GM19397 (cell line): ENCODE results near the gene TYK2.
"Not testable (repeated sequence)": the region's sequence is repeated elsewhere in the genome, so short reads cannot be mapped to it uniquely, and the experiment has no call there.

Source experiments
- ATAC-seq: cut with Tn5 transposase; IDR thresholded peaks from one replicate; pipeline ENCODE4 v1.9.1; 2021; ENCODE audit warnings: mild to moderate bottlenecking, moderate library complexity; ENCODE audit not compliant: unreplicated experiment

The TYK2 gene

DNA sequence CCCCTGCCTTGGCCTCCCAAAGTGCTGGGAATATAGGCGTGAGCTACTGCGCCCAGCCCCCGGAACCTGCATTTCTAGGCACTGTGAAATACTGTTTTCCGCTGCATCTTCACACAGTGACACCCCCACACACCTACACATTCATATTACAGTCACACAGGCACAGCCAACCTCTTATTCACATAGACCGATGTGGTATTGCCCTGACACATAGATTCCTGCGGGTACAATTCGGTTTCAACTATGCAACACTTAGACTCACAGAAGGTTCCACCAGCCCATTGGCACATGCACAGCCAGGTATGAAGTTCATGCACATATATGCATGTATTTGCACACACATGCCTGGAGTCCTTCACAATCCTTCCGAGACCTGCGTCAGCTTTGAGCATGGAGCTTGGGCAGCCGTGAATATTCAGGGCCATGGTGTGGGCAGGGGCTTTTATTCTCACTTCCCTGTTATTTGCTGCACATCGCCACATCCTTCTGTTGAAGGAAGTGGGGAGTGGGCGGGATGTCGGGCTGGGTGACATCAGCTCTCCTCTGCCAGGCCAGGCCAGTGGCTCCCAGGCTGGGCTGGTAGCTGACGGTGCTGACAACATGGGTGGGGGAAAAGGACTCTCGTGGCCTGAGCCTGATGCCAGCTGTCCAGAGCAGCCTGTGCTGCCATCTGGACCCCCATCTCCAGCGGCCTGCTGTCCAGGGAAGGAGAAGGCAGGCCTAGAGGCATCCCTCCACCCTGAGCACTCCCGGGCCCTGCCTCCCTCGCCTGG, 28.3 kb upstream of the TYK2 start:
- no peak for ATAC-seq

DNA sequence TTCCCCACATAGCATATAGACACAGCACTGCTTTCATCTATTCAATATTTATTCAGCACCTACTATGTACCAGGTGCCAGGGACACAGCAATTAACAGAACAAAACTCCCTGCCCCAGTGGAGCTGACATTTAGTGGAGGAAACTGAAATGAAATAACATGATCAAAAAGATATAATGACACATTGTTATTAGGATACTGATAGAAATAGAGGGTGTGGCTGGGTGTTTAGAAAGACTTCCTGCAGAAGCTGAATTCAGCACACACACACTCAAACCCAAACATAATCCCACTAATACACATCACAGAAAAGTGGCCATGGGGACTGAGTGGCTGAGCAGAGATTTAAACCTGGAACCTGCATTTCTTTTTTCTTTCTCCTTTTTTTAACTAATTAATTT, 26.7 kb upstream of the TYK2 start:
- no peak for ATAC-seq

DNA sequence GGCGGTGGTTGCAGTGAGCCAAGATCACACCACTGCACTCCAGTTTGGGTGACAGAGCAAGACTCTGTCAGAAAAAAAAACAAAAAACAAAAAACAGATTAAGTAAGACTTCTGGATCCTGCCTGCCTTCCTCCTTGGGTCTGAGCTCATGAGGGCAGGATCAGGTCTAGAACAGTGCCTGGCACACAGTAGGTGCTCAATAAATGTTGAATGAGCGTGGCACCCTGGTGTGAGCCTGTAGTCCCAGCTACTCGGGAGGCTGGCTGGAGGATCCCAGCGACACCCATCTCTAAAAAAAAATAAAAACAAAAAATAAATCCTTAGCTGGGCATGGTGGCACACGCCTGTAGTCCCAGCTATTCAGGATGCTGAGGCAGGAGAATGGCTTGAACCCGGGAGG, 25.8 kb upstream of the TYK2 start:
- ATAC-seq: no peak

DNA sequence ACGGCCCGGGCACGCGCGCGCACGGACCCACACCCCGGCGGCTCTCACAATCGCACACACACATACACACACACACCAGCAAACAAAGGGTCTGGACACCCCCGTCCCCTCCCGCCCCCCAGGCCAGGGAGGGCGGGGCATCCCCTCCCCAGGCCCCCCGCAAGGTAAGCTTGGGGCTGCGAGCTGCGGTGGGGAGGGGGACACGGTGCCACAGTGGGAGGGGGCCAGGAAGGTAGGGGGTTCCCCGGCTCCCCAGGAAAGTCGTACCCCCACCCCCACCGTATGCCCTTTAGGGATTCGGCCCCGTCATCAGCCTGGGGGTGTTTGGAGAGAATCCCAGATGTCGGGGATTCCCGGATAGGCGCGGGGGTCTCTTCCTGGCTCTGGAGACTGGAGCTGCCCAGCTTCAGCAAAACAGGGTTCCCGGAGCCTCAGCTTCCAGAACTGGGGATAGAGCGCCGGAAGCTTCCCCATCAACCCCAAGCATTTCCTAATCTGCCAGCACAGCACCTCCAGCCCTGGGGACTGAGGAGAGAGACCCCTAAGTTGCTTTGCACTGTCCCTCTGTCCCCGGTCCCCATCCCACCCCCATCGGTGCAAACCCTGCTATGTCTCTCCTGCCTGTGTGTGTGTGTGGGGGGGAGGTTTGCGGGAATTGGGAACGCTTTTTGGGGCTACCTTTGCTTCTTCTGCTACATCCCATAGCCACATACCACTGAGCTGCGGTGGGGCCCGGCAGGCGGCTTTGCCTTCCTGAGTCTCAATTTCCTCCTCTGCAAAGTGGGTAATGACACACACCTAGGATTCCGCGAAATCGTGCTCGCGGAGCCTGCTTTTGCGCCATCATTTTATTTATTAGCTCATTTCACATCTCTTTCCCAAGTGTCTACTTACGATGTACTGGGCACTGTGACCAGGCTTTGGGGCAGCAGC, 24.8 kb upstream of the TYK2 start:
- ATAC-seq: no peak

DNA sequence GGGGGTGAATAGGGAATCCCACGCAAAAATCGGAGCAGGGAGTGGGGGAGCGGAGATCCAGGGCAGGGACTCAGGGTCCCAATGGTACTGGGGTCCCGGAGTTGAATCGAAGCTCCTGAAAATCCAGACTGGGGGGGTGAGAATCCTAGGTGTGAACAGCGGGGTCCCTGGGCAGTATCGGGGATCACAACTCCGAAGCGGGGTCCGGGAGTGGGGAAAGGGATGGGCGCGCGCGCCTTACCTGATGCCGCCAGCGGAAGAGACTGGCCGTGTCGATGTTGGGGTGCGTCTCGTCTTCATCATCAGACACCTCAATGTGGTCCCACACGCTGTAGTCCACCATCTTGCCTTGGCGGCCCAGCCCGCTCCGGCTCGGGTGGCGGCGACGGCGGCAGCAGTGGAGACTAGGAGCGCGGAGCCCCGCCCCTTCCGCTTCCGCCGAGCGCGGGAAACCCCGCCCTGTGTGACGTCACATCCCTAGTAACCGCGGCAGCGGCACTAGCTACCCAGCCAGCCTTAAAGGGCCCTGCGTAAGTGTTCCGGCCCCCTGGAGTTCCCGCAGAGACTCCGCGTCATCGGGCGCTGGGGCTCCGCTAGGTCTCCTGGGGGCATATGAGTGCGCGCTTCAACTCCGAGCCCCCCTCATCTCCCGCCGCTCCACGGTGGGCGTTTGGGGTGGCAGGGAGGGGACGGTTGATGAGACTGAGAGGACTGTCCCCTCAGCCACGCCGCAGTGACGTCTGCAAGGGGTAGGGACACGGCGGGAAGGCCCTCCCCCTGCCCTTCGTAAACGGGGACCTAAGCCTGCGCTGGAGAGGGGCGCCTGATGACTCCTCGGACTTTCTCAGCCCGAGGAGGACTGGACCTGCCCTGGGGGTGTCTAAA, 23.0 kb upstream of the TYK2 start, which contains the start of gene CDC37:
Gene CDC37 (minus strand): TSS at position 406 of the 885 bp plus-strand sequence. CDS start 63 bp downstream, at position 343.
- ATAC-seq: peak; percentile 80

DNA sequence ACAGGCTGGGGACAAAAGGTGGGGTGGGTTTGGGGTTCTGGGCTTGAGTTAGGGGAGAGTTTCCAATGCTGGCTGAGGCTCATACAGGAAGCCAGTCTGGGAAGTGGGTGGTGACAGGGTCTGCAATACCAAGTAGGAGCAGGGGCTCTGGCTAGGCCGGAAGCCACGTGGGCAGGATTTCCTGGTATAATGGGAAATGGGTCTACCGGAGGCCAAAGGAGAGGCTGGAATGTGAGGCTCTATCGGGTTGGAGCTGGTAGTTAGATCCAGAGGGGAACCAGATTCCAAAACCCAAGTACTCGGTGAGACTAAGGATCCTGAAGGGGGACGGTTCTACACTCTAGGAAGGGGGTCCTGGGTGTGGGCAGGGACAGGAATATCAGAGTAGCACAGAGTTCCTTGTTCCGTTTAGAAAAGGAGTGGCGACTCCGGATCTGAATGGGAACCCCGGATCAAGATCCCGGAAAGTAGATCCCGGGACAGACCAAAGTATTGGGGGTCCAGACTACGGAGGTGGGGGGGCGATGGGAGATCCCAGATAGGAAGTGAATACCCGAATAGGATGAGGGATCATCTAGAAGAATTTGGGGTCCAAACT, 22.2 kb upstream of the TYK2 start:
- no peak for ATAC-seq

DNA sequence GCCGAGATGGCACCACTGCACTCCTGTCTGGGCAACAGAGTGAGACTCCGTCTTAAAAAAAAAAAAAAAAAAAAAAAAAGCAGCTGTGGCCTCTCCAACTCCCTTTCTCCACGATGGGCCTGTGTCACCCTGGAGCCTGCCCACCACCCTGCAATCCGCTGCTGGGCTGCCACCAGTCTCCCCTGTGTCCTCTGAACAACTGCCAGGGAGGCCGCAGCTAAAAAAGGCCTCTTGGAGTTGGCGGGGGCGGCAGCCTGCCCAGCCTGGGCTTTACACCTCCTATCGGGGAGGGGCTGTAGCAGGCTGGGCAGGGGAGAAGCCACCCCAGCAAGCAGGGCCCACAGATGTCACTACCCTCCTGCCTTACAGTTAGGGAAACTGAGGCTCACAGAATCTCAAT, 19.5 kb upstream of the TYK2 start:
- ATAC-seq: no peak

DNA sequence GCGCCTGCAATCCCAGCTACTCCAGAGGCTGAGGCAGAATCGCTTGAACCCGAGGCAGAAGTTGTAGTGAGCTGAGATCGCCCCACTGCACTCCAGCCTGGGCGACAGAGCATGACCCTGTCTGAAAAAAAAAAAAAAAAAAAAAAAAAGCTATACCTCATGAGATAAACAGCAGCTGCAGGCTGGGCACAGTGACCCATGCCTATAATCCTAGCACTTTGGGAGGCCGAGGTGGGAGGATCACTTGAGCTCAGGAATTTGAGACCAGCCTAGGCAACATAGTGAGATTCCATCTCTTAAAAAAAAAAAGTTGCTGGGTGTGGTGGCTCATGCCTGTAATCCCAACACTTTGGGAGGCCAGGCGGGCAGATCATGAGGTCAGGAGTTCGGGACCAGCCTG, 19.0 kb upstream of the TYK2 start:
- ATAC-seq: not testable (repeated sequence)

DNA sequence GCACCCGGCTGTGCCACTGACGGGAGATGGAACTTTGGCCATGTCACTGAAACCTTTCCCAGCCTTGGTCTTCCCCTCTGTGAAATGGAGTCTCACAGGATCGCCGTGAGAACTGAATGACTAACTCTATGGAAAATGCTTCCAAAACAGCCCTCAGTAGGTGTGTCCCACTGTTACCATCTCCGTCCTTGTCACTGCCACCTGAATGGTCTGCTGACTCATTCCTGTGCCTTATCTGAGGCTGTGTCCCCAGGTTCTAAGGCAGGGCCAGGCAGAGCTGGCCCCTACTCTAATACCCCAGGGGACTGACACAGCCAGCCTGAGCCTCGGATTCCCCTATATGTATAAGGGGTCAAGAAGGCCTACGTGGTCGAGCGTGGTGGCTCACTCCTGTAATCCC, 18.4 kb upstream of the TYK2 start:
- ATAC-seq: no peak

DNA sequence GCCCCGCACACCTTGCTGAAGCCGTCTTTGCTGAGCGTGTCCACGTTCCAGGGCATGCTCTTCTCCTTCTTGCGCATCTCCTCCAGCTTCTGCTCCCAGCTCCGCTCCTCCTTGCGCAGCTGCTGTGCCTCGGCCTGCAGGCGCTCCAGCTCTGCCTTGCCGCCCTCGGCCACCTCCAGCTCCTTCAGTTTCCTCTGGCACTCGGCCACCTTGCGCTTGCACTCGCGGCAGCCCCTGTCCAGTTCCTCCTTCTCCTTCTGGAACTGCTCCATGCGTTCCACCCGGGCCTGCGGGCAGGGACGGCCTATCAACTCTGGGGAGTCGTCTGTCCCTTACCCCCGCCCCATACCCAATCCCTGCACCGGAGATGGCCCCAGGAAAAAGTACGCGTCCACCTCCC, 15.5 kb upstream of the TYK2 start:
- no peak for ATAC-seq

DNA sequence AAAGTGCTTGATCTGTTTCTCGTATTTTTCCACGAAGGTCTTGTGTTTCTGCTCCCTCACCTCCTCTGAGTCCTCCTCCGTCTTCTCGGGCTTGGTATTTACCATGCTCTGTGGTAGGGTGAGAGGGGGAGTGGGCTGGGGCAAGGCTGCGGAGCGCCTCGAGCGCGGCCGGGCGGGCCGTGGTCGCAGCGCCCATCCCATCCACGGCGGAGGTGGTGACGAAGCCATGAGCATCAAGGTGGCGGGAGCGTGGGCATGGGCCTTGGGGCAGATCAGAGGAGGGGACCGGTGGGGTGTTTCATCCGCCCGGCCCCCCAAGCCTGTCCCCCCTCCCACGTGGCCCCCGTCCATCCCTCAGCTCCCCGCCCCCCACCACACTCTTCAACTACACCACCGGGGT, 15.1 kb upstream of the TYK2 start:
- no peak for ATAC-seq

DNA sequence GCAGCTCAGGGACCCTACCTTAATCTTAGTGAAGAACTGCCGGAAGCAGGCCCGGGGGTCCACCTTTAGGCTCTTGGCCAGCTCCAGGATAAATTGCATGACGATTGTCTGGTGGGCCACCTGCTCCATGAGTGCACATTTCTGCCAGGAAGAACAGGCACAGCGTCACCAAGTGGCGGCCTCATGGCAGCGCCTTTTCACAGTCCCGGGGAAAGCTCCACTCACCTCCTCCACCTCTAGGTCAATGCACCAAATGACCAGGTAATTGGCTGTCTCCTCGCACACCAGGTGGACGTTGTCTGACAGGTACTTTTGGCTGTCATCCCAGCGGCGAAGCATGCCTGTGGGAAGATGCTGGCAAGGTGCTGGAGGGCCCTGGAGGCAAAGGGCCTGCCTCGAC, 14.6 kb upstream of the TYK2 start:
- ATAC-seq: no peak

DNA sequence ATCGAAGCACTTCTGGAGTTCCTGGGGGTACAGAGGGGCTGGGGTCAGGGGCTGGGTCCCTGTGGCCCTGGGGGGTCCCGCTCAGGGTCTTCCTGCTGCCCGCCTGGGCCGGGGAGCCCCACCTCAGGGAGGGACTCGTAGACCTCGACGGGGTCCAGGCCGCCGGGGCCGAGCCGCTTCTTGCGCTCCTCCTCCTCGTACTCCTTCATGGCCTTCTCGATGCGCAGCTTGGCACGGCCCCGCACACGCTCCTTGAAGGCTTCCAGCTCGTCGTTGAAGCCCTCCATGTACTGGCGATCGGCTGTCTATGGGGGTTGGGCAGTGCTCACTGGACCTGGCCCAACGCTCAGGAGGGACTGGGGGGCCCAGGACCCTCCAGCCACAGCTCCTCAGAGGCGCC, 12.8 kb upstream of the TYK2 start:
- ATAC-seq: no peak

DNA sequence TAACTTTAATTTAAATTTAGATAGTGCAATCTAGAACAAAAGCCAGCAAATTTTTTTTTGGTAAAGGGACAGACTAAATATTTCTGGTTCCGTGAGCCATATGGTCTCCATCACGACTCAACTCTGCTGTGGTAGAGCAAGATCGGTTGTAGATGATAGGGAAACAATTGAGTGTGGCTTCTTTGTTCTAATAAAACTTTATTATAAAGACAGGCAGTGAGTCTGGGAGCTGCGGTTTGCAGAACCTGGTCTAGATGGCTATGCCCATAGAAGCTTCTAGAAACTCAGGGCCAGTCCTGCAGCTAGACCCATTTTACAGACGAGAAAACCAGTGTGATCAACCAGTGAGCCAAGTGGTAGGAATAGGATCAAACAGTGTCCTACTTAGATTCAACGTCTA, 11.7 kb upstream of the TYK2 start:
- no peak for ATAC-seq

DNA sequence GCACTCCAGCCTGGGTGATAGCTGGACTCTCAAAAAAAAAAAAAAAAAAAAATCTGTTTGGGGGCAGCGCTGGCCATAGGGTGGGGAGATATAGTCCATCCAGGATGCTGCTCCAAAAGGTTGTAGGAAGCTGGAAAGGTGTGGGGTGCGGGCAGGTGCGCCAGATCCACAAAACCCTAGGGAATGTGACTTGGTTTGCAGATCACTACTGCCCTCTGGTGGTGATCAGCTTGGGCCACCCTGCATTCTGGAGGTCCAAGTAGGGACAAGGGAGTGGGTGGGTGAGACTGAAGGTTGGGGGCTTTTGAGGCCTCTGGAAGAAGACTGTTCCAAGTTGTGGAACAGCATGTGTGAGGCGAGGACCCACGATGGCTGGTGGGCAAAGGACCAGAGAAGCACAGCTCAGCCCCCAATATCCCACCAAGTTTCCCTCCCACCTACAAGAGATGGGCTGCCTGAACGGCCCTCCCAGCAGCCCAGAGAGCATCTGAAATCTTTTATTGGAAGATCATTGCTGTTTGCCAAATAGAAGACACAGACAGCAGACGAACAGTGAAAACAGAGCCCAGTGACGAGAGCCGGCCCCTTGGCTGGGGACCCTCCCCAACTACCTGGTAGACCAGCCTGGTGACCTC, 10.4 kb upstream of the TYK2 start:
- ATAC-seq: no peak

DNA sequence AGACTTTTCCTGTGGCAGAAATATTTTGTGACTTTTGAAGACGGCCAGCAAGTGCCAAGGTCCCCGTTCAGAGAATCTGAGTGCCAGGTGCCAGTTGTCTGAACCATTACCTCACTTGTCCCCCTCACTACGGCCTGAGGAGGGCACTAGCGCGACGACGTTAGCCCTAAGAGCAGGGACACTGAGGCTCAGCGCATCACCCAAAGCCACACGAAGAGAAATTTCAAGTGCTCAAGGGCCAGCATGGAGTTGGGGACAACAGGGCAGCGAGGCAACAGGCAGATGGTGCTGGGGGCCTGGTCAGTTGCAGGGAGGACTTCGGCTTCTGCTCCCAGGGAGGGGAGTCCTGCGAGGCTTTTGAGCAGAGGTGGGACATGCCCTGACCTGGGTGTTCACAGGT, 9.5 kb upstream of the TYK2 start:
- ATAC-seq: no peak

DNA sequence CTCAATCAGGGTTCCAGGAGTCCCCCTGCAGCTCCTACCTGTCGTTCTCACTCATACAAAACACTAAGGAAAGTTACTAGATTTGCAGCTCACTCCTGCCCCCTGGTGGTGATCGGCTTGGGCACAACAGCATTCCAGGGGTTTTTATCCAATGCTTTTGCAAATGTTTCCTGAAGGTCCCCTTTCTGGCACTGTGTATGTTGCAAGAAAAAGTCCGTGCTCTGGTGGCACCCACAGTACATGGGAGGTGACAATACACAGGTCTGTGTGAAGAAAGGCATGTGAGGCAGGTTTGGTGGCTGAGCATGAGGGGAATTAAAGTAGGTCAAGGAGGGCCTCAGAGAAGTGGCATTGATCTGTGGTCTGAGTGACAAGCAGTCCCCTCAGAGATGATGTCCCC, 8.6 kb upstream of the TYK2 start:
- no peak for ATAC-seq

DNA sequence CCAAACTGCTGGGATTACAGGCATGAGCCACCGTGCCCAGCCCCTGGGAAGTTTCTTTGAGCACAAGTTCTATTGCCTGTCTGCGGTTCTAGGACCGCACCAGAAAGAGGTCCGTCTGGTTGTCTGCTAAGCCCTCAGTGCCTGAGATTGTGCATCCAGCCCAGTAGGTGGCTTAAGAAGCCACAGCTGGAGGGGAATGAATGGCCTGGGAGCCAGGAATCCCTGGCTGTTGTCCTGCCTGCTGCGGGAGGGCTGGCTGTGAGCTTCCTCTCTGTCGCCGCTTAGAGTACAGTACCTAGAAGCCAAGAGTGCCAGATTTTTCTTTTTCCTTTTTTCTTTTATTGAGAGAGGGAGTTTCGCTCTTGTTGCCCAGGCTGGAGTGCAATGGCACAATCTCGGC, 4.2 kb upstream of the TYK2 start:
- ATAC-seq: no peak

DNA sequence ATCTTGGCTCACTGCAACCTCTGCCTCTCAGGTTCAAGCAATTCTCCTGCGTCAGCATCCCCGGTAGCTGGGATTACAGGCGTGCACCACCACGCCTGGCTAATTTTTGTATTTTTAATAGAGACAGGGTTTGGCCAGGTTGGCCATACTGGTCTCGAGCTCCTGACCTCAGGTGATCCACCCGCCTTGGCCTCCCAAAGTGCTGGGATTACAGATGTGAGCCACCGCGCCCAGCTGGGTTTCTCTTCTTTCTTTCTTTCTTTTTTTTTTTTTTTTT, 2.8 kb upstream of the TYK2 start:
- not testable (repeated sequence) for ATAC-seq

DNA sequence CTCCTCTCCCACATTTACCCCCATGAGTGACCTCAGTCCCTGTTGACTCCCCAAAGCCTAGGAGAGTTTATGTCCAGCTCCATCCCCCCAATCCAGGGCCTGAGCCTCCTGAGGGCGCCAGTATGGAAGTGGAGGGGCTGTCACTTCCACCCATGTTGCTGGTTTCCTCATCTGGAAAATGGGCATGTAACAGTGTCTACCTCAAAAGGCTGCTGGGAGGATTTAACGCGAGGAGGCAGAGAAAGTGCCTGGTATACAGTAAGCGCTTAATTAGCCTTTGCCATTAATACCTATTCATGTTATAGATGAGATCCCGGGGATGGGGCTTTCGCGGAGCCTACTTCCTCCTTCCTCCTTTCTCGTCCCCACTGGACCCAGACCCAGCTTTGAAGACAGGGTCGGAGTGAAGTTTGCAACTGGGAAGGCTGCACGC, 476 bp downstream of the TYK2 start:
- no peak for ATAC-seq
